Measurements from ENCODE around the gene EPC1.

- TF ChIP-seq, protein P1, sequence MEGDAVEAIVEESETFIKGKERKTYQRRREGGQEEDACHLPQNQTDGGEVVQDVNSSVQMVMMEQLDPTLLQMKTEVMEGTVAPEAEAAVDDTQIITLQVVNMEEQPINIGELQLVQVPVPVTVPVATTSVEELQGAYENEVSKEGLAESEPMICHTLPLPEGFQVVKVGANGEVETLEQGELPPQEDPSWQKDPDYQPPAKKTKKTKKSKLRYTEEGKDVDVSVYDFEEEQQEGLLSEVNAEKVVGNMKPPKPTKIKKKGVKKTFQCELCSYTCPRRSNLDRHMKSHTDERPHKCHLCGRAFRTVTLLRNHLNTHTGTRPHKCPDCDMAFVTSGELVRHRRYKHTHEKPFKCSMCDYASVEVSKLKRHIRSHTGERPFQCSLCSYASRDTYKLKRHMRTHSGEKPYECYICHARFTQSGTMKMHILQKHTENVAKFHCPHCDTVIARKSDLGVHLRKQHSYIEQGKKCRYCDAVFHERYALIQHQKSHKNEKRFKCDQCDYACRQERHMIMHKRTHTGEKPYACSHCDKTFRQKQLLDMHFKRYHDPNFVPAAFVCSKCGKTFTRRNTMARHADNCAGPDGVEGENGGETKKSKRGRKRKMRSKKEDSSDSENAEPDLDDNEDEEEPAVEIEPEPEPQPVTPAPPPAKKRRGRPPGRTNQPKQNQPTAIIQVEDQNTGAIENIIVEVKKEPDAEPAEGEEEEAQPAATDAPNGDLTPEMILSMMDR (IDR thresholded peaks at IDR 0.05): no peak
- TF ChIP-seq POLR2A (IDR thresholded peaks at IDR 0.05): no peak
Observed at GRCh38 chr10:32295027-32295426, 51.9 kb downstream of the EPC1 start.
